Kidney epithelial cell (primary cell): ENCODE measurements around the gene FBXO9. TPM values are rescaled to one million over a fixed set of nuclear protein-coding genes. Genes with fewer than 3 reads are reported as not detected.
A peak's percentile ranks its signal among the peaks of the same experiment; 100 is the strongest.

Experiments used
- DNase-seq: peaks from one replicate; pipeline ENCODE4 v3.0.0-alpha.2; 2010; ENCODE audit warnings: low read depth
- H3K27me3 ChIP-seq: 2 replicates; pipeline ENCODE4 v1.6.0; 2011; ENCODE audit warnings: low read length; ENCODE audit not compliant: control insufficient read depth, insufficient read depth
- H3K36me3 ChIP-seq: 2 replicates; pipeline ENCODE4 v1.5.1; 2011; ENCODE audit warnings: low read length; ENCODE audit not compliant: control insufficient read depth, insufficient read depth
- H3K4me3 ChIP-seq: 2 replicates; pipeline ENCODE4 v1.5.1; 2011; ENCODE audit warnings: low read depth, mild to moderate bottlenecking, control low read depth, low read length
- CTCF ChIP-seq: IDR thresholded peaks from 2 replicates; pipeline ENCODE4 v1.5.1; 2011; ENCODE audit warnings: mild to moderate bottlenecking, moderate library complexity, low read length, control low read depth, inconsistent platforms; ENCODE audit not compliant: insufficient read depth, poor library complexity, severe bottlenecking
- total RNA-seq: library from RNA; depleted of rRNA; stranded (reverse); fragments of >200 nt; gene quantifications from 2 replicates; pipeline ENCODE4 v1.2.3, GENCODE V29; 2015

FBXO9 gene
- total RNA-seq, 1 donor from 2014 or later, result 20.0 TPM

GRCh38 chr6:53033764-53034163 is 31.4 kb upstream of the FBXO9 start:
- no peaks in the 10 kb centered on the region for H3K36me3 ChIP-seq
- no peak overlapping the region for H3K4me3 ChIP-seq
- no peak for DNase-seq
- no peaks in the 10 kb centered on the region for H3K27me3 ChIP-seq
- no peak for TF ChIP-seq CTCF

- TF ChIP-seq CTCF, result no peak
- H3K27me3 ChIP-seq, result no peaks in the 10 kb centered on the region
- H3K4me3 ChIP-seq, result no peak overlapping the region
- DNase-seq, result no peak
- H3K36me3 ChIP-seq, result no peaks in the 10 kb centered on the region
Measured at GRCh38 chr6:53035549-53036213, 29.5 kb upstream of the FBXO9 start.

- no peak for DNase-seq
- H3K4me3 ChIP-seq, result no peak overlapping the region
- H3K36me3 ChIP-seq, result no peaks in the 10 kb centered on the region
- TF ChIP-seq CTCF, result no peak
- H3K27me3 ChIP-seq, result no peaks in the 10 kb centered on the region
Measured at GRCh38 chr6:53038141-53038540, 27.1 kb upstream of the FBXO9 start.

- DNase-seq, result no peak
- no peak overlapping the region for H3K4me3 ChIP-seq
- no peaks in the 10 kb centered on the region for H3K27me3 ChIP-seq
- no peak for TF ChIP-seq CTCF
- H3K36me3 ChIP-seq, result no peaks in the 10 kb centered on the region
Measured at GRCh38 chr6:53038596-53038995, 26.6 kb upstream of the FBXO9 start.

- TF ChIP-seq CTCF, result no peak
- no peak overlapping the region for H3K4me3 ChIP-seq
- DNase-seq, result no peak
- H3K27me3 ChIP-seq, result no peaks in the 10 kb centered on the region
- no peaks in the 10 kb centered on the region for H3K36me3 ChIP-seq
Measured at GRCh38 chr6:53041356-53041755, 23.8 kb upstream of the FBXO9 start.

- no peak for TF ChIP-seq CTCF
- Histone ChIP-seq H3K4me3 (no peak overlapping the region), H3K27me3 (no peaks in the 10 kb centered on the region), H3K36me3 (no peaks in the 10 kb centered on the region)
- DNase-seq, result peak; percentile 63
Measured at GRCh38 chr6:53042112-53042511, 23.1 kb upstream of the FBXO9 start.
